ENCODE results near the gene ECHDC3. TPM values are rescaled to one million over a fixed set of nuclear protein-coding genes. Genes with fewer than 3 reads are reported as not detected.

Gene ECHDC3
- total and polyA plus RNA-seq, 2 of the 4 experiments (the other 2 are of a cell fraction) = 4.3 to 5.0 TPM

DNA sequence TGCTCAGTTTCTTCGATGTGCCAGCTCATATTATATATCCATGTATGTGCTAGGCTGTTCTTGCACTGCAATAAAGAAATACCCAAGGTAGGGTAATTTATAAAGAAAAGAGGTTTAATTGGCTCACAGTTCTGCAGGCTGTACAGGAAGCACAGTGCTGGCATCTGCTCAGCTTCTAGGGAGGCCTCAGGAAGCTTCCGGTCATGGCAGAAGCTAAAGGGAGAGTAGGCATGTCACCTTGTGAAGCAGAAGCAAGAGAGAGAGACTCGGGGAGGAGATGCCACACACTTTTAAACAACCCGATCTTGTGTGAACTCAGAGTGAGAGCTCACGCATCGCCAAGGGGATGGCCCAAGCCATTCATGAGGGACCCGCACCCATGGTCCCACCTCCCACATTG, 13.8 kb upstream of the ECHDC3 start:
- no peaks in the 10 kb centered on the region for H3K9me1 ChIP-seq (ENCODE audit: insufficient read depth, low read length)
- H3K4ac ChIP-seq (ENCODE audit: low read depth, low read length) = no peak overlapping the region
- no peak overlapping the region for H2BK120ac ChIP-seq (ENCODE audit: low read depth, low read length)
- H2BK20ac ChIP-seq (ENCODE audit: low read depth, low read length) = no peak overlapping the region
- H4K8ac ChIP-seq (ENCODE audit: low read depth in 2 of 2, low read length in 2 of 2) = no peak overlapping the region
- no peaks in the 10 kb centered on the region for H3K79me1 ChIP-seq (ENCODE audit: low read depth in 1 of 2, low read length in 2 of 2)
- H2BK5ac ChIP-seq (ENCODE audit: low read depth, low read length, poor library complexity, severe bottlenecking) = no peak overlapping the region
- ChIA-PET CTCF (no interaction called here), POLR2A (ENCODE audit: unreplicated experiment) (no interaction called here)
- no peak overlapping the region for H4K91ac ChIP-seq (ENCODE audit: insufficient read depth, low read depth, low read length)
- no peak overlapping the region for H3K14ac ChIP-seq (replicated peaks; ENCODE audit: low read depth, low read length)
- H3K23ac ChIP-seq (ENCODE audit: low read depth, low read length) = no peak overlapping the region
- in situ Hi-C loops (cut with MboI; ENCODE audit: low sequenced_read_pairs) = no loop called here
- H3K4me1 ChIP-seq (ENCODE audit: control insufficient read depth, insufficient read depth, low read length) = no peaks in the 10 kb centered on the region
- dilution Hi-C loops (cut with HindIII; ENCODE audit: low sequenced_read_pairs, unreplicated experiment) = no loop called here
- no peaks in the 10 kb centered on the region for H3K9me3 ChIP-seq (ENCODE audit: control insufficient read depth, insufficient read depth, low read length)
- H3K4me2 ChIP-seq (ENCODE audit: low read depth, low read length) = no peak overlapping the region
- peaks cover 11% of the 10 kb centered on the region for H3K27me3 ChIP-seq (ENCODE audit: control insufficient read depth, insufficient read depth, low read length)
- BruUV-seq (replicated peaks) = no TSS peak
- H3K27ac ChIP-seq (ENCODE audit: insufficient read depth, low read length) = no peak overlapping the region
- no peak overlapping the region for H3K4me3 ChIP-seq (ENCODE audit: insufficient read depth, low read depth, low read length)
- no peak overlapping the region for H2AFZ ChIP-seq (replicated peaks; ENCODE audit: low read length, poor library complexity)
- H2AK9ac ChIP-seq (replicated peaks; ENCODE audit: low read depth, low read length, poor library complexity) = no peak overlapping the region
- no peak overlapping the region for H3K9ac ChIP-seq (ENCODE audit: low read depth, low read length)
- no CpG with 5 or more reads among the region's 7 CpGs for WGBS, 2 experiments (ENCODE audit: extremely low coverage in 2 of 2, insufficient read length in 1 of 2)
- H2AK5ac ChIP-seq (ENCODE audit: low read depth, low read length) = no peak overlapping the region
- no peak overlapping the region for H3K18ac ChIP-seq (ENCODE audit: low read depth, low read length)
- no peaks in the 10 kb centered on the region for H4K20me1 ChIP-seq (ENCODE audit: insufficient read depth, low read length)
- H3K56ac ChIP-seq (ENCODE audit: extremely low read depth, insufficient read depth, low read length) = no peak overlapping the region
- no peak overlapping the region for H2BK15ac ChIP-seq (ENCODE audit: low read depth, low read length)
- TF ChIP-seq SMC3 (IDR thresholded peaks at IDR 0.05; ENCODE audit: low read depth, low read length) (no peak), RAD21 (IDR thresholded peaks at IDR 0.05; ENCODE audit: low read length) (no peak), MAZ (IDR thresholded peaks at IDR 0.05; ENCODE audit: borderline replicate concordance, low read depth, low read length) (no peak), NFE2L2 (IDR thresholded peaks at IDR 0.05; ENCODE audit: low read depth, low read length) (no peak), RFX5 (IDR thresholded peaks at IDR 0.05; ENCODE audit: low read depth, low read length) (no peak), RCOR1 (IDR thresholded peaks at IDR 0.05; ENCODE audit: insufficient replicate concordance, low read length) (no peak), CEBPB (IDR thresholded peaks at IDR 0.05; ENCODE audit: low read depth, low read length) (no peak), MAFK (IDR thresholded peaks at IDR 0.05; ENCODE audit: low read depth, low read length) (no peak), POLR2A (IDR thresholded peaks at IDR 0.05; ENCODE audit: low read depth, low read length) (no peak), CHD1 (IDR thresholded peaks at IDR 0.05; ENCODE audit: low read depth, low read length) (no peak)
- TF ChIP-seq, protein P1, sequence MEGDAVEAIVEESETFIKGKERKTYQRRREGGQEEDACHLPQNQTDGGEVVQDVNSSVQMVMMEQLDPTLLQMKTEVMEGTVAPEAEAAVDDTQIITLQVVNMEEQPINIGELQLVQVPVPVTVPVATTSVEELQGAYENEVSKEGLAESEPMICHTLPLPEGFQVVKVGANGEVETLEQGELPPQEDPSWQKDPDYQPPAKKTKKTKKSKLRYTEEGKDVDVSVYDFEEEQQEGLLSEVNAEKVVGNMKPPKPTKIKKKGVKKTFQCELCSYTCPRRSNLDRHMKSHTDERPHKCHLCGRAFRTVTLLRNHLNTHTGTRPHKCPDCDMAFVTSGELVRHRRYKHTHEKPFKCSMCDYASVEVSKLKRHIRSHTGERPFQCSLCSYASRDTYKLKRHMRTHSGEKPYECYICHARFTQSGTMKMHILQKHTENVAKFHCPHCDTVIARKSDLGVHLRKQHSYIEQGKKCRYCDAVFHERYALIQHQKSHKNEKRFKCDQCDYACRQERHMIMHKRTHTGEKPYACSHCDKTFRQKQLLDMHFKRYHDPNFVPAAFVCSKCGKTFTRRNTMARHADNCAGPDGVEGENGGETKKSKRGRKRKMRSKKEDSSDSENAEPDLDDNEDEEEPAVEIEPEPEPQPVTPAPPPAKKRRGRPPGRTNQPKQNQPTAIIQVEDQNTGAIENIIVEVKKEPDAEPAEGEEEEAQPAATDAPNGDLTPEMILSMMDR (conservative IDR thresholded peaks at IDR 0.05; ENCODE audit: low read depth, low read length) = no peak
- TF ChIP-seq, protein P2, sequence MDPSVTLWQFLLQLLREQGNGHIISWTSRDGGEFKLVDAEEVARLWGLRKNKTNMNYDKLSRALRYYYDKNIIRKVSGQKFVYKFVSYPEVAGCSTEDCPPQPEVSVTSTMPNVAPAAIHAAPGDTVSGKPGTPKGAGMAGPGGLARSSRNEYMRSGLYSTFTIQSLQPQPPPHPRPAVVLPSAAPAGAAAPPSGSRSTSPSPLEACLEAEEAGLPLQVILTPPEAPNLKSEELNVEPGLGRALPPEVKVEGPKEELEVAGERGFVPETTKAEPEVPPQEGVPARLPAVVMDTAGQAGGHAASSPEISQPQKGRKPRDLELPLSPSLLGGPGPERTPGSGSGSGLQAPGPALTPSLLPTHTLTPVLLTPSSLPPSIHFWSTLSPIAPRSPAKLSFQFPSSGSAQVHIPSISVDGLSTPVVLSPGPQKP (IDR thresholded peaks at IDR 0.05; ENCODE audit: borderline replicate concordance, low read depth, low read length) = no peak
- TF ChIP-seq, protein P3, sequence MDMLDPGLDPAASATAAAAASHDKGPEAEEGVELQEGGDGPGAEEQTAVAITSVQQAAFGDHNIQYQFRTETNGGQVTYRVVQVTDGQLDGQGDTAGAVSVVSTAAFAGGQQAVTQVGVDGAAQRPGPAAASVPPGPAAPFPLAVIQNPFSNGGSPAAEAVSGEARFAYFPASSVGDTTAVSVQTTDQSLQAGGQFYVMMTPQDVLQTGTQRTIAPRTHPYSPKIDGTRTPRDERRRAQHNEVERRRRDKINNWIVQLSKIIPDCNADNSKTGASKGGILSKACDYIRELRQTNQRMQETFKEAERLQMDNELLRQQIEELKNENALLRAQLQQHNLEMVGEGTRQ (IDR thresholded peaks at IDR 0.05; ENCODE audit: low read depth, low read length) = no peak
- intact Hi-C loops (cut with micrococcal nuclease) = loop anchor here (5.0 kb wide), 1 partner anchor 116 kb away; the partner anchor contains the start of gene USP6NL
- DNase-seq (no peak), ATAC-seq (ENCODE audit: low read depth) (no peak)
- no peaks in the 10 kb centered on the region for H3K36me3 ChIP-seq (ENCODE audit: control insufficient read depth, insufficient read depth, low read length)
- no peak overlapping the region for H4K5ac ChIP-seq (ENCODE audit: low read depth, low read length)

Data from IMR-90 (cell line).